Trophoblast cell (in vitro differentiated cells and primary cell): ENCODE data around the gene C1QB.
A peak's percentile ranks its signal among the peaks of the same experiment; 100 is the strongest.

Experiments used
- DNase-seq, 2 donors: peaks; one replicate each; pipeline ENCODE4 v3.0.0-alpha.2; 2016
- H2AFZ ChIP-seq: 2 replicates; pipeline ENCODE4 v1.6.1; 2013; ENCODE audit warnings: low read length, moderate library complexity, mild to moderate bottlenecking; ENCODE audit not compliant: insufficient read depth, poor library complexity
- H2AK5ac ChIP-seq: 2 replicates; pipeline ENCODE4 v1.6.1; 2013; ENCODE audit warnings: mild to moderate bottlenecking, low read length
- H2BK120ac ChIP-seq: 2 replicates; pipeline ENCODE4 v1.6.1; 2013; ENCODE audit warnings: low read length, mild to moderate bottlenecking, moderate library complexity; ENCODE audit not compliant: insufficient read depth, poor library complexity
- H2BK12ac ChIP-seq: 2 replicates; pipeline ENCODE4 v1.6.1; 2013; ENCODE audit warnings: mild to moderate bottlenecking, low read length, moderate library complexity
- H2BK5ac ChIP-seq: 2 replicates; pipeline ENCODE4 v1.6.1; 2013; ENCODE audit warnings: low read length, low read depth, moderate library complexity, mild to moderate bottlenecking; ENCODE audit not compliant: poor library complexity
- H3K14ac ChIP-seq: 2 replicates; pipeline ENCODE4 v1.6.1; 2013; ENCODE audit warnings: mild to moderate bottlenecking, low read length
- H3K18ac ChIP-seq: 2 replicates; pipeline ENCODE4 v1.6.1; 2013; ENCODE audit warnings: mild to moderate bottlenecking, low read length
- H3K23ac ChIP-seq: 2 replicates; pipeline ENCODE4 v1.6.1; 2013; ENCODE audit warnings: low read length
- H3K27ac ChIP-seq: 2 replicates; pipeline ENCODE4 v1.5.1; 2013; ENCODE audit warnings: low read depth, mild to moderate bottlenecking, inconsistent platforms, low read length, moderate library complexity
- H3K27me3 ChIP-seq: 2 replicates; pipeline ENCODE4 v1.6.1; 2013; ENCODE audit warnings: inconsistent platforms, mild to moderate bottlenecking, low read length, moderate library complexity; ENCODE audit not compliant: insufficient read depth
- H3K36me3 ChIP-seq, 2 experiments: 1 replicate in 1 of 2; 2 replicates in 1 of 2; pipeline ENCODE4 v1.6.1; 2013; ENCODE audit warnings: low read length in 2 of 2, mild to moderate bottlenecking in 2 of 2, moderate library complexity in 1 of 2; ENCODE audit not compliant: insufficient read depth in 2 of 2, control insufficient read depth in 1 of 2
- H3K4ac ChIP-seq: 2 replicates; pipeline ENCODE4 v1.6.1; 2013; ENCODE audit warnings: low read depth, mild to moderate bottlenecking, low read length, moderate library complexity
- H3K4me1 ChIP-seq, 2 experiments: 1 replicate in 1 of 2; 2 replicates in 1 of 2; pipeline ENCODE4 v1.6.1; 2013; ENCODE audit warnings: low read length in 2 of 2, mild to moderate bottlenecking in 2 of 2, moderate library complexity in 1 of 2; ENCODE audit not compliant: insufficient read depth in 2 of 2, control insufficient read depth in 1 of 2
- H3K4me2 ChIP-seq: 2 replicates; pipeline ENCODE4 v1.6.1; 2013; ENCODE audit warnings: inconsistent platforms, mild to moderate bottlenecking, low read length, moderate library complexity
- H3K4me3 ChIP-seq: 2 replicates; pipeline ENCODE4 v1.5.1; 2013; ENCODE audit warnings: mild to moderate bottlenecking, low read depth, low read length, inconsistent platforms
- H3K79me1 ChIP-seq: one replicate; pipeline ENCODE4 v1.6.1; 2013; ENCODE audit warnings: low read length
- H3K79me2 ChIP-seq: 2 replicates; pipeline ENCODE4 v1.6.1; 2013; ENCODE audit warnings: low read length, mild to moderate bottlenecking; ENCODE audit not compliant: control insufficient read depth, insufficient read depth, poor library complexity
- H3K9ac ChIP-seq: 2 replicates; pipeline ENCODE4 v1.6.1; 2013; ENCODE audit warnings: mild to moderate bottlenecking, low read length
- H3K9me3 ChIP-seq: 2 replicates; pipeline ENCODE4 v1.6.1; 2013; ENCODE audit warnings: low read depth, mild to moderate bottlenecking, control low read depth, inconsistent platforms, low read length; ENCODE audit not compliant: insufficient read depth
- H4K12ac ChIP-seq: 2 replicates; pipeline ENCODE4 v1.6.1; 2013; ENCODE audit warnings: low read depth, mild to moderate bottlenecking, low read length, moderate library complexity
- H4K8ac ChIP-seq: 2 replicates; pipeline ENCODE4 v1.6.1; 2013; ENCODE audit warnings: low read depth, mild to moderate bottlenecking, low read length, moderate library complexity
- H4K91ac ChIP-seq: one replicate; pipeline ENCODE4 v1.6.1; 2013; ENCODE audit warnings: low read depth, mild to moderate bottlenecking, low read length, moderate library complexity
- WGBS: extraction: QIAGEN DNeasy Blood & Tissue Kit; methylation state at CpG from one replicate; pipeline ENCODE4 v1.1.7; 2013; ENCODE audit warnings: missing lambda C conversion rate; ENCODE audit not compliant: insufficient read length, insufficient coverage; ENCODE audit errors: extremely low coverage; 5-methylcytosine and 5-hydroxymethylcytosine counted together

The C1QB gene

DNA sequence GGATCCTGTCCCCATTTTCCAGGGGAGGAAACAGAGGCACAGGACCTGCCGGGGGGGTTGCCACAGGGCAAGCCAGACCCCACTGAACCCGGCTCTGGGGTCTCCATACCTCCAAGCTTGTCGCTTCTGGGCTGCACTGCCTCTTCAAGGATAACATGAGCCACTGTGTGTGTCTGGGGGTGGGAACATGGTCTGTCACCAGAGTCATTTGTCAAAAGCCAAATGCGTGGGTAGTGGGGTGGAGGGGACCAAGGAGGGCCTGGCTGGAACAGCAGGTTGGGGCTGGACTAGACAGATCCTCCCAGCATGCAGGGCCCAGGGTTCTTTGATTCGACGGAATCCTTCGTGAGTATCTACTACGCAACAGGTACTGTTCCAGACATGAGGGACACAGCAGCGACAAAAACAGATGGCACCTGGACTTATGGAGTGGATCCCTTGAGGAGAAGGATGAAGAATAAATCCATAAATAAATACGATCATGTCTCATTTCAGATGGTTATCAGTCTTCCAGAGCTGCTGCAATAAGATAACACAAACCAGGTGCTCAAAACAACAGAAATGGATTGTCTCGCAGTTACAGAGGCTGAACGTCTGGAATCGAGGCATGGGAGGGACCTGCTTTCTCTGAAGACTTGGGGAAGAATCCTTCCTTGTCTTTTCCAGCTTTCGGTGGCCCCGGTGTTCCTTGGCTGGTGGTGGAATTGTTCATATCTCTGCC, 28.7 kb downstream of the C1QB start:
- Histone ChIP-seq H3K4me1 (no peaks in the 10 kb centered on the region), H4K12ac (no peak overlapping the region), H3K4me2 (no peak overlapping the region), H3K18ac (no peak overlapping the region), H2BK5ac (no peak overlapping the region), H3K9ac (no peak overlapping the region), H2AK5ac (no peak overlapping the region), H3K23ac (no peak overlapping the region), H3K9me3 (peaks cover 6% of the 10 kb centered on the region), H2AFZ (no peak overlapping the region), H3K36me3 (no peaks in the 10 kb centered on the region), H2BK12ac (no peak overlapping the region), H3K27me3 (no peaks in the 10 kb centered on the region), H4K8ac (no peak overlapping the region), H3K27ac (no peak overlapping the region), H3K79me2 (no peaks in the 10 kb centered on the region), H3K79me1 (no peaks in the 10 kb centered on the region), H4K91ac (no peak overlapping the region), H3K4ac (no peak overlapping the region), H2BK120ac (no peak overlapping the region), H3K4me3 (no peak overlapping the region), H3K14ac (no peak overlapping the region)
- no CpG with 5 or more reads among the region's 15 CpGs for WGBS
- no peak for DNase-seq

DNA sequence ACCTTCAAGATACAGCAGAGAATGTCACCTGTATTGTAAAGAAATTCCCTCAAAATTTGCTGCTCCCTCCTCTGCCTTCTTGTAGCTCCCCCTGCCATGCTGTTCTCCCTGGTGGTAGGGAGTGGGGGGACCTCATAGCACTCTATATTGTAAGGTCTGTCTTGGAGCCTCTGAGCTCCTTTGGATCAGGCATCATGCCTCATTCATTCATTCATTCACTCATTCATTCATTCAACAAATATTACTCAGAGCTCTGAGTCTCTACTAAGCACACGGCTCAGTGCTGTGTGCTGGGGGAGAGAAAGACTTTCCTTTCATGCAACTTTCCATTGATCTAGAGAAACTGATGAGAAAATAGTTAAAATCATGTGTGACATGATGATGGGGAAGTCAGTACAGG, 30.5 kb downstream of the C1QB start:
- no peak overlapping the region for H4K91ac ChIP-seq
- H3K4me3 ChIP-seq: no peak overlapping the region
- H2AFZ ChIP-seq: no peak overlapping the region
- no peak overlapping the region for H3K23ac ChIP-seq
- peaks cover 2% of the 10 kb centered on the region for H3K9me3 ChIP-seq
- no peaks in the 10 kb centered on the region for H3K36me3 ChIP-seq
- no peaks in the 10 kb centered on the region for H3K79me2 ChIP-seq
- no peak overlapping the region for H3K9ac ChIP-seq
- H2AK5ac ChIP-seq: no peak overlapping the region
- H4K8ac ChIP-seq: no peak overlapping the region
- no peaks in the 10 kb centered on the region for H3K79me1 ChIP-seq
- no peak overlapping the region for H3K4ac ChIP-seq
- H3K14ac ChIP-seq: no peak overlapping the region
- H3K27ac ChIP-seq: no peak overlapping the region
- H3K4me1 ChIP-seq: no peaks in the 10 kb centered on the region
- no peak overlapping the region for H2BK5ac ChIP-seq
- H3K27me3 ChIP-seq: no peaks in the 10 kb centered on the region
- DNase-seq: no peak
- H2BK12ac ChIP-seq: no peak overlapping the region
- no peak overlapping the region for H4K12ac ChIP-seq
- no peak overlapping the region for H2BK120ac ChIP-seq
- no peak overlapping the region for H3K18ac ChIP-seq
- WGBS: no CpG with 5 or more reads among the region's 1 CpG
- no peak overlapping the region for H3K4me2 ChIP-seq

DNA sequence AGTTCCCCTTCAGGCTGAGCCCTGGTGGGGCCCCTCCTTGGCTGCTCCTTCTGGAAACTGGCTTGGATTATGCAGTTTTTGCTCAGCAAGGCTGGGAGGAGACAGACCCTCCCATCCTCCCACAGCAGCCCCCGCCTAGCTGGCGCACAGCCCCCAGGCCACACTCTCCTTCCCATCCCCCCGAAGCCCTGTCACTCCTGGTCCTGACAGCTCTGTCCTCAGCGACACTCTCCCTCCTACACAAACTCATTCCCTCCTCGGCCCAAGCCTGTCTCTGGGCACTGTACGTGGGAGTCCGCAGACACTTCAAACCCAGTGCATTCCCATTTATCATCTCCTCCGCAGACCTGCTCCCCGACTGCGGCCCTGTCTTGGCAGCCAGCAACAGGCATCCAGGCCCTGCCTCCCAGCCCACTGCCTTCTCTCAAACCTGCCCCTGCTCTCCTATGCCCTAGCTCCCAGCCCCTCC, 32.6 kb downstream of the C1QB start:
- Histone ChIP-seq H4K91ac (no peak overlapping the region), H3K4me2 (no peak overlapping the region), H3K9me3 (no peaks in the 10 kb centered on the region), H3K18ac (no peak overlapping the region), H2AFZ (no peak overlapping the region), H3K23ac (no peak overlapping the region), H3K4me1 (no peaks in the 10 kb centered on the region), H3K79me1 (no peaks in the 10 kb centered on the region), H3K4me3 (peak overlapping the region; percentile 1), H2BK12ac (no peak overlapping the region), H4K8ac (no peak overlapping the region), H2BK120ac (no peak overlapping the region), H2AK5ac (no peak overlapping the region), H3K79me2 (no peaks in the 10 kb centered on the region), H4K12ac (no peak overlapping the region), H3K9ac (no peak overlapping the region), H3K36me3 (no peaks in the 10 kb centered on the region), H2BK5ac (no peak overlapping the region), H3K14ac (no peak overlapping the region), H3K27ac (no peak overlapping the region), H3K27me3 (no peaks in the 10 kb centered on the region), H3K4ac (no peak overlapping the region)
- DNase-seq: no peak
- no CpG with 5 or more reads among the region's 10 CpGs for WGBS

DNA sequence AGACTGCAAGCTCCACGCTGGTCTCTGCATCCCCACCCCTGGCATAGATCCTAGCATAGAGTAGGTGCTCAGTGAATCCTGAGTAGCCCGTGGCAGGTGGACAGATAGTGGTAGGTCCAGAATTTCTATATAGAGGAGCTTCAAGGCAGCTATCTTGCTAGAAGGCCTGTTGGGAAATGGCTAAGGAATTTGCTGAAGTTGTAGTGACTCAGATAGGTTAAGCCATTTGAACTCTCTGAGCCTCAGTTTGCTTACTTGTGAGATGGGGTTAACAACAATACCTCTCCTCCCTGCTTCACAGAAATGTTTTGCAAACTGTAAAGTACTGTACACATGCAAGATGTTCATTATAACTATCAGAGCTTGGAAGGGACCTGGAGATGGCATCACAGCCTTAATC, 34.2 kb downstream of the C1QB start:
- no peak overlapping the region for H4K8ac ChIP-seq
- H3K27me3 ChIP-seq: no peaks in the 10 kb centered on the region
- no peak overlapping the region for H2BK12ac ChIP-seq
- peak overlapping the region; percentile 33 for H3K9ac ChIP-seq
- no peak overlapping the region for H4K91ac ChIP-seq
- no peak overlapping the region for H2AFZ ChIP-seq
- H2BK5ac ChIP-seq: no peak overlapping the region
- no peak overlapping the region for H2BK120ac ChIP-seq
- H3K79me2 ChIP-seq: no peaks in the 10 kb centered on the region
- no peaks in the 10 kb centered on the region for H3K4me1 ChIP-seq
- no peak overlapping the region for H3K4ac ChIP-seq
- no peak overlapping the region for H3K14ac ChIP-seq
- H3K79me1 ChIP-seq: no peaks in the 10 kb centered on the region
- no peak overlapping the region for H3K27ac ChIP-seq
- no peaks in the 10 kb centered on the region for H3K9me3 ChIP-seq
- no peak overlapping the region for H3K4me3 ChIP-seq
- no peaks in the 10 kb centered on the region for H3K36me3 ChIP-seq
- H2AK5ac ChIP-seq: no peak overlapping the region
- DNase-seq: no peak
- no peak overlapping the region for H3K23ac ChIP-seq
- H3K4me2 ChIP-seq: no peak overlapping the region
- no CpG with 5 or more reads among the region's 2 CpGs for WGBS
- H3K18ac ChIP-seq: no peak overlapping the region
- no peak overlapping the region for H4K12ac ChIP-seq
